Central memory CD8-positive, alpha-beta T cell (primary cell): ENCODE measurements around the gene THEMIS.
"Not testable (repeated sequence)": the region's sequence is repeated elsewhere in the genome, so short reads cannot be mapped to it uniquely, and the experiment has no call there.

Source experiments
- ATAC-seq: fragments of 150-1000 bp; cut with Tn5 transposase; replicated peaks from 2 replicates; pipeline ENCODE4 v1.10.0; 2022; ENCODE audit warnings: mild to moderate bottlenecking, moderate FRiP score, moderate number of reproducible peaks; ENCODE audit not compliant: poor library complexity, severe bottlenecking; ENCODE audit errors: extremely low read depth
- DNase-seq, 2 donors: peaks; one replicate each; pipeline ENCODE4 v3.0.0; 2021; ENCODE audit warnings: low spot score in 2 of 2
- H3K27ac Mint-ChIP-seq: one replicate; pipeline ENCODE4 v1.8.0; 2022; ENCODE audit warnings: low read depth, mild to moderate bottlenecking, moderate library complexity, mixed read lengths
- H3K27me3 Mint-ChIP-seq: one replicate; pipeline ENCODE4 v1.8.0; 2022; ENCODE audit warnings: mixed read lengths
- H3K36me3 Mint-ChIP-seq: one replicate; pipeline ENCODE4 v1.8.0; 2022; ENCODE audit warnings: mild to moderate bottlenecking, moderate library complexity, mixed read lengths; ENCODE audit not compliant: insufficient read depth
- H3K4me1 Mint-ChIP-seq: one replicate; pipeline ENCODE4 v1.8.0; 2022; ENCODE audit warnings: mixed read lengths
- H3K4me3 Mint-ChIP-seq: one replicate; pipeline ENCODE4 v1.8.0; 2022; ENCODE audit warnings: mild to moderate bottlenecking, moderate library complexity, mixed read lengths
- H3K9me3 Mint-ChIP-seq: one replicate; pipeline ENCODE4 v1.8.0; 2022; ENCODE audit warnings: mixed read lengths

The THEMIS gene

DNA sequence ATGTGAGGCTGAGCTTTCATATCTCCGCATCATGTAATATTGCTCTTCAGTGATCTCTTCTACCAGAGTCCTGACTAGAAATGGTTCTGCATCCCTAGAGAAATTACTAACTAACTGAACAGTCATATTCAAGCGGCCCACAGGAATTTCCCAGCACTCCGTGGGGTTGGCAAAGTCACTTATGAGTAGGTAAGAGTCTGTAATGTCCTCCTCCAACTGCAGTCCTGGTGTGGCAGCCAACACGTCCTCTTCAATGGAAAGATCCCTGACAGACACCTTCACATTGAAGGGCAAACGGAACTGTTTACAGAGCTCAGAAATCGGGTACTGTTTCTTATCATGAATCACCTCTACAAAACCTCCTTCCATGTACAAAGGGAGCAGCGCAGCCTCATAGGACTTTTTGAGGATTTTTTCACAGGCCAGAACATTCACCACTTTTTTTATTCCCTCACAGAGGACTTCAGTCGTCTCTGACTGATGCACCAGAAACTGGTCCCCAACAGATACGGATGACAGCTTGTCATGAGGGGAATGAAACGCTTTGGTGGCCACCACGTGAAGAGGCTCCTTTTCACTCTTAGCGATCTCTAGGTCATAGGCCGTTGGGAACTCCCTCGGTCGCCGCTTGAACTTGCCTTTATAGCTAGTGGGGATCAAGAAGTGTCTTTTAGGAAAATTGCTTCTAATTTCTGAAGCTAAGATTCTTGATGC, 87.7 kb downstream of the THEMIS start:
- Mint-ChIP-seq H3K4me3 (peak overlapping the region; percentile 72), H3K27me3 (no peaks in the 10 kb centered on the region), H3K9me3 (no peaks in the 10 kb centered on the region), H3K36me3 (peaks cover 22% of the 10 kb centered on the region), H3K27ac (peak overlapping the region; percentile 71), H3K4me1 (peaks cover 74% of the 10 kb centered on the region)
- no peak for DNase-seq
- ATAC-seq, result peak; percentile 53

GRCh38 chr6:127811900-127812570, 88.8 kb downstream of the THEMIS start:
- Mint-ChIP-seq H3K27ac (peak overlapping the region; percentile 91), H3K9me3 (no peaks in the 10 kb centered on the region), H3K4me3 (peak overlapping the region; percentile 39), H3K4me1 (peaks cover 76% of the 10 kb centered on the region), H3K27me3 (no peaks in the 10 kb centered on the region), H3K36me3 (peaks cover 26% of the 10 kb centered on the region)
- ATAC-seq (no peak), DNase-seq (no peak)

DNA sequence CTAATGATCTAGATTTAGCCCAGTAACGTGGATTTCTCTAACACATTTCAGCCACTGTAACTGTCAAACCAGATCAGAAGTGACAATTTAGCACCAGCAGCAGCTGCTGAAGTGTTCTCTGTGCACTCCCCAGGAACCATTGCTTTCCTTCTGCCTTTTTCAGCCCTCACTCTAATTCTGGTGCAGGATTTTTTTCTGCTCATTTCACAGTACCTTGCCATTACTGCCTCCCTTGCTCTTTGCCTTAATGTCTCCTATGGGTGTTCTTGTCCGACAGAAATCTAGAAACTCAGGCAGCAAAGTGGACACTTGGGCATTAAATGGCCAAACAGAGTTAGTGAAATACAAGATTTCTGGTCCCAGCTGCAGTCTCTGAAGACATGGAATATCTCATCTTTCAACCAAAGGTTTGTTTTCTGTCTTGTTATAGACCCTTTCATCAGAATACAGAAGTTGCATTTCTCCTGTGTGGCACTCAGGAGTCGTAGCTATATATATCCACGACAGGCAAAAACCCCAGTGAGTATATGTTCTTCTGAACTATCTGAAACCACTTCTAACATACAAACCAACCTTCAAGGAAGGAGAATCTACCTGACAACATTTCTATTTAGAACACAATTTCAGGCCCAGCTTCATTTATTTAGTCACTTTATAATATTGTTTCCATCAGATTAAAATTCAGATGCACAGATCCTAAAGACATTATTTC, 92.9 kb downstream of the THEMIS start:
- Mint-ChIP-seq H3K27ac (peak overlapping the region; percentile 91), H3K4me3 (peak overlapping the region; percentile 42), H3K4me1 (peaks cover 80% of the 10 kb centered on the region), H3K27me3 (no peaks in the 10 kb centered on the region), H3K36me3 (peaks cover 39% of the 10 kb centered on the region), H3K9me3 (no peaks in the 10 kb centered on the region)
- peak; percentile 40 for ATAC-seq
- DNase-seq, result no peak

- ATAC-seq (no peak), DNase-seq (no peak)
- Mint-ChIP-seq H3K36me3 (peaks cover 23% of the 10 kb centered on the region), H3K4me3 (no peak overlapping the region), H3K27ac (no peak overlapping the region), H3K27me3 (no peaks in the 10 kb centered on the region), H3K4me1 (peaks cover 79% of the 10 kb centered on the region), H3K9me3 (no peaks in the 10 kb centered on the region)
Measured at GRCh38 chr6:127796713-127797112, 104.1 kb downstream of the THEMIS start.

DNA sequence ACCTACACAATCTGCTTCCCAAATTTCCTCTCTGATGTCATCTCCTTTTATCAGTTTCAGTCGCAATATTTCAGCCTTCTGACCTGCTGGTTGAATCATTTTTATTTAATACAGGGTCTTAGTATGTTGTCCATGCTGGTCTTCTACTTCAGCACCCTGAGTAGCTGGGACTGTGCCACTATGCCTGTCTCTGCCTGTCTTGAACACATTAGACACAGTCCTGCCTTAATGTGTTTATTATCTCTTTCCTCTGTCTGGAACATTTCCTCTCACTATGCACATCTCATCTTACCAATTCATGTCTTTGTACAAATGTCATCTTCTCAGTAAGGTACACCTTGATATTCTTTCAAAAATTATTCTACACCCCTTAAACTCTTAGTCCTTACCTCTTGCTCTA, 106.5 kb downstream of the THEMIS start:
- ATAC-seq, result no peak
- H3K36me3 Mint-ChIP-seq, result peaks cover 13% of the 10 kb centered on the region
- DNase-seq, result no peak
- H3K4me1 Mint-ChIP-seq, result peaks cover 77% of the 10 kb centered on the region
- no peaks in the 10 kb centered on the region for H3K9me3 Mint-ChIP-seq
- H3K27me3 Mint-ChIP-seq, result no peaks in the 10 kb centered on the region
- peak overlapping the region; percentile 1 for H3K4me3 Mint-ChIP-seq
- H3K27ac Mint-ChIP-seq, result peak overlapping the region; percentile 4

- H3K36me3 Mint-ChIP-seq, result peaks cover 19% of the 10 kb centered on the region
- DNase-seq, result no peak
- peak overlapping the region; percentile 52 for H3K4me3 Mint-ChIP-seq
- H3K9me3 Mint-ChIP-seq, result no peaks in the 10 kb centered on the region
- no peaks in the 10 kb centered on the region for H3K27me3 Mint-ChIP-seq
- no peak for ATAC-seq
- peak overlapping the region; percentile 4 for H3K27ac Mint-ChIP-seq
- H3K4me1 Mint-ChIP-seq, result peaks cover 81% of the 10 kb centered on the region
Measured at GRCh38 chr6:127793396-127793795, 107.5 kb downstream of the THEMIS start.

- Mint-ChIP-seq H3K4me3 (peak overlapping the region; percentile 52), H3K4me1 (peaks cover 83% of the 10 kb centered on the region), H3K36me3 (peaks cover 17% of the 10 kb centered on the region), H3K9me3 (no peaks in the 10 kb centered on the region), H3K27me3 (no peaks in the 10 kb centered on the region), H3K27ac (peak overlapping the region; percentile 4)
- ATAC-seq, result peak; percentile 67
- DNase-seq, result no peak
Measured at GRCh38 chr6:127792616-127793015, 108.2 kb downstream of the THEMIS start.

GRCh38 chr6:127791779-127792528, 108.9 kb downstream of the THEMIS start:
- peaks cover 82% of the 10 kb centered on the region for H3K4me1 Mint-ChIP-seq
- H3K36me3 Mint-ChIP-seq, result peaks cover 12% of the 10 kb centered on the region
- no peaks in the 10 kb centered on the region for H3K27me3 Mint-ChIP-seq
- ATAC-seq, result no peak
- DNase-seq, result no peak
- H3K9me3 Mint-ChIP-seq, result no peaks in the 10 kb centered on the region
- H3K4me3 Mint-ChIP-seq, result no peak overlapping the region
- H3K27ac Mint-ChIP-seq, result no peak overlapping the region

DNA sequence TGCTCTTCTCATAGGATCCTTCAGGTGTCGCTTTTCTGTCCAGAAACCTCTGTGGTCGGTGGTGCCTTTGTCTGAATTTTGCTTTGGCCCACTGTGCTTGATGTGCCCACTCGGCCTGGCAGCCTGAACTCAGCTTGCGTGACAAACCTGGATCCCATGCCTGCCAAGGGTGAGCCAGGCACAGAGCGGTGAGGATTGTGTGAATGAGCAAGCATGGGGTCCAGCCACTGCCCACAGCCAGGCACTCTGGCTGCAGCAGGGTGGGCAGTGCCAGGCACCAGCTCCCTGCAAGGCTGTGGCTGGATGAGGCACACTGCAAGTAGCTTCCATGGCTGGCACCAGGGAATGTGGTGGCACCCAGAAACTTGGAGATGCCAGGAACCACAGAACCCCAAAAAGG, 110.3 kb downstream of the THEMIS start:
- Mint-ChIP-seq H3K27ac (no peak overlapping the region), H3K4me1 (peaks cover 72% of the 10 kb centered on the region), H3K4me3 (peak overlapping the region; percentile 33), H3K36me3 (peaks cover 10% of the 10 kb centered on the region), H3K27me3 (no peaks in the 10 kb centered on the region), H3K9me3 (no peaks in the 10 kb centered on the region)
- ATAC-seq, result no peak
- DNase-seq, result no peak

DNA sequence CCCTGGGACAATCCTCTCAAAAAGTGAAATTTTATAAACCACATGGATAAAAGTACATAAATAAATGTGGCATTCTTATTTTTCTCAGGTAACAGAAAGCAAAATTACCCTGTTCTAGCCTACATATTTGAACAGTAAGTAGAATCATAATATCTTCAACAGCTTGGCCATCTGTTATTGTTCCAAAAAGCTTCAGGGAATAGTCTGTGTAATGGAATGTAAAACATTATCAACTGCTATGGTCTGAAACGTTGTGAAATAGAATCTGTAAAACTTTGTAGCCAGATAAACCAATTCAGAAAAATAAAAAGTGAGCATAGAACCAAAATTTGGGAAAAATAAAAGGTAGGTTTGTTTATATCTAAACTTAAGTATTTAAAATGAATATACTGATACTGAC, 114.7 kb downstream of the THEMIS start:
- Mint-ChIP-seq H3K27ac (no peak overlapping the region), H3K4me3 (no peak overlapping the region), H3K36me3 (peaks cover 8% of the 10 kb centered on the region), H3K27me3 (no peaks in the 10 kb centered on the region), H3K9me3 (no peaks in the 10 kb centered on the region), H3K4me1 (peaks cover 72% of the 10 kb centered on the region)
- DNase-seq, result no peak
- no peak for ATAC-seq

DNA sequence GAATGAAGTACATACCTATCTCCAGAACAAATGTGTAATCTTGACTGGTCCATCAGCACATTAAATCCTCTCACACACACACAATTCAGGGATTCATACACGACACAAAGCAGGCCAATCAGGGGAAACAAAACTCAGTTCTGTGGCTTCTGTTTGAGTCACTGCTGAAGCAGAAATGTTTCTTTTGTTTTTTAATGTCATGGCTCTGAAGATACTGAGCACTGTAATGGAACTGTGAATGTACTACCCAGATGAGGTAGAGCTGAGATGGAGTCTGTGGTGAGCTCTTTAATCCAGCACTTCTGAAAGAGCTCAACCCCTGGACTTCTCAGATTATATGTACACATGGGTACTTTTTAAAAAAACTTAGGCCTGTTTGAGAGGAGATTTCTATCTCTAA, 116.4 kb downstream of the THEMIS start:
- no peak for ATAC-seq
- no peak overlapping the region for H3K4me3 Mint-ChIP-seq

GRCh38 chr6:127781636-127782272, 119.1 kb downstream of the THEMIS start:
- H3K4me3 Mint-ChIP-seq, result peak overlapping the region; percentile 36
- H3K27me3 Mint-ChIP-seq, result not testable (repeated sequence)

More for the DNA sequence above, 116.4 kb downstream of the THEMIS start:
- peak overlapping the region; percentile 76 for H3K27ac Mint-ChIP-seq
- peaks cover 8% of the 10 kb centered on the region for H3K36me3 Mint-ChIP-seq
- no peak for DNase-seq
- no peaks in the 10 kb centered on the region for H3K27me3 Mint-ChIP-seq
- peaks cover 74% of the 10 kb centered on the region for H3K4me1 Mint-ChIP-seq
- H3K9me3 Mint-ChIP-seq, result no peaks in the 10 kb centered on the region

More at GRCh38 chr6:127781636-127782272, 119.1 kb downstream of the THEMIS start:
- H3K9me3 Mint-ChIP-seq, DNase-seq, ATAC-seq, H3K36me3 Mint-ChIP-seq: not testable (repeated sequence)
- H3K4me1 Mint-ChIP-seq, result peaks cover 75% of the 10 kb centered on the region
- peak overlapping the region; percentile 76 for H3K27ac Mint-ChIP-seq
